Activated gamma-delta T cell treated with anti-CD3 and anti-CD28 coated beads, Interleukin-2, amount 50 U/mL, for 16 hours (primary cell): ENCODE data around the gene SYNPO2.

Source experiments
- DNase-seq: peaks from one replicate; pipeline ENCODE4 v3.0.0-alpha.2; 2020; ENCODE audit warnings: low read depth

SYNPO2 gene

GRCh38 chr4:118931786-118932185 is 43.1 kb downstream of the SYNPO2 start:
- DNase-seq = no peak

- no peak for DNase-seq
These were observed 47.2 kb downstream of the SYNPO2 start for GRCh38 chr4:118935819-118936218.

GRCh38 chr4:118936406-118936805 is 47.8 kb downstream of the SYNPO2 start:
- no peak for DNase-seq

GRCh38 chr4:118939169-118939783 is 50.6 kb downstream of the SYNPO2 start:
- no peak for DNase-seq

- DNase-seq = no peak
These were observed 52.5 kb downstream of the SYNPO2 start for GRCh38 chr4:118941149-118941548.

GRCh38 chr4:118941799-118942198 is 53.1 kb downstream of the SYNPO2 start:
- no peak for DNase-seq

- DNase-seq = no peak
These were observed 53.8 kb downstream of the SYNPO2 start for GRCh38 chr4:118942465-118942864.

- no peak for DNase-seq
These were observed 58.4 kb downstream of the SYNPO2 start for GRCh38 chr4:118947095-118947494.

- no peak for DNase-seq
These were observed 60.0 kb downstream of the SYNPO2 start for GRCh38 chr4:118948545-118949144.

- no peak for DNase-seq
These were observed 61.6 kb downstream of the SYNPO2 start for GRCh38 chr4:118950224-118950623.

- DNase-seq = no peak
These were observed 62.4 kb downstream of the SYNPO2 start for GRCh38 chr4:118950929-118951570.

GRCh38 chr4:118953276-118953675 is 64.6 kb downstream of the SYNPO2 start:
- no peak for DNase-seq

- no peak for DNase-seq
These were observed 65.6 kb downstream of the SYNPO2 start for GRCh38 chr4:118954246-118954645.

- DNase-seq = no peak
These were observed 66.9 kb downstream of the SYNPO2 start for GRCh38 chr4:118955515-118955914.

GRCh38 chr4:118957722-118958445 is 69.2 kb downstream of the SYNPO2 start:
- no peak for DNase-seq

GRCh38 chr4:118962540-118962939 is 73.9 kb downstream of the SYNPO2 start:
- DNase-seq = no peak

GRCh38 chr4:118964891-118965411 is 76.3 kb downstream of the SYNPO2 start:
- DNase-seq = no peak

GRCh38 chr4:118967393-118967792 is 78.7 kb downstream of the SYNPO2 start:
- no peak for DNase-seq

- no peak for DNase-seq
These were observed 79.4 kb downstream of the SYNPO2 start for GRCh38 chr4:118968005-118968404.

GRCh38 chr4:118968813-118969212 is 80.2 kb downstream of the SYNPO2 start:
- DNase-seq = no peak

GRCh38 chr4:118969359-118969758 is 80.7 kb downstream of the SYNPO2 start:
- no peak for DNase-seq

GRCh38 chr4:118972167-118972566 is 83.5 kb downstream of the SYNPO2 start:
- DNase-seq = no peak

- DNase-seq = no peak
These were observed 84.6 kb downstream of the SYNPO2 start for GRCh38 chr4:118973295-118973694.
